EL (cell line): ENCODE results near the gene IRAK2.
A peak's percentile ranks its signal among the peaks of the same experiment; 100 is the strongest.

ENCODE experiments used
- DNase-seq: peaks from one replicate; pipeline ENCODE4 v3.0.0-alpha.2; 2016

IRAK2 gene

DNA sequence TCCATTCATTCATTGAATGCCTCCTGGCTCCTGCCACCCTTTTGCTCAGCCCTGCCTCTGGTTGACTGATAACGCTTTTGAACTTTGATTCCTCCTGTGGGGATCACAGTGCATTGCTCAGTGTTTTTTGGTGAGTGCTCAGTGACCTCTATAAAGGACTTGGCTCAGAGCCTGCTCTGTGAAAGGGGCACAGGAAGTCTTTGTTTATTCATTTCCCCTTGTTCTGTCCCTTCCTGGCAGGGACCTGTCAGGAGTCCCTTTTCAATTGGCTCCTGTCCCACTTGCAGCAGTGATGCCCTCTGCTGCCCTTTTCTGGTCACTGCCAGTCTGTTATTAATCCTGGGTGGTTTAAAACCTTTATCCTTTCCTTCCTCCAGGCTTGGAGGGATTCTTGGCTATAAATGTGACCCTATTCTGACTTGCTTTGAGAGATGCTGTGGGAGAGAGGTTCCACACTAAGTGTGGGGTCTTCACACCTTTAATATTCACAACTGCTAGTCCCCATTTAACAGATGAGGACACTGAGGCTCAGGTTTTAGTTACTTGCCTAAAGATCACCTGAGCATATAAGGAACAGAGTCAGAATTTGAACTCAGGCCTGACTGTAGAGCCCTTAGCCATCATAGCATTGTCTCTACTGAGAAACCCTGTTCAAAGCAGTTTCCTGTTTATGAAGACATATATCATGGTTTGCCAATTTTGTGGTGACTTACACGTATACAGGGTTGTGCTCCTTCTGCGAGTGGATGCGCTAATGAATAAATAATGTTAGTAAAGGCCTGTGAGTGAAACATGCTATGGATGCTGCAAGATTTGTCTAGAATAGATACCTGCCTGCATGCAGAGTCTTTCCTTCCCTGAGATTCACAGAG is 60.3 kb downstream of the IRAK2 start:
- DNase-seq = peak; percentile 78

DNA sequence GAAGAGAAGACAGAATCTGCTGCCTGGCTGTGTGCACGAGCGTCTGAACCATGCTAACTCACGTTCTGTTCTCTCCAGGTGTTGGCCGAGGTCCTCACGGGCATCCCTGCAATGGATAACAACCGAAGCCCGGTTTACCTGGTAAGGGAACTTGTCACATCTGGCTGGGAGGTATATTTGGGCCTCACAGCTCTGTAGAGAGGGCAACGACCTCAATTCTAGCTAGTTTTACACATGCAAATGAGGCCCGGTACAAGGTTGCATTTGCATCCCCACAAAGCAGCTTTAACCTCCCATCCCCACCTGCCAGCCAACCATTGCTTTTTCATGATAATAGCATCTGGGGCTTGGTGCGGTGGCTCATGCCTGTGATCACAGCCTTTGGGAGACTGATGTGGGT is 61.6 kb downstream of the IRAK2 start:
- DNase-seq = no peak

DNA sequence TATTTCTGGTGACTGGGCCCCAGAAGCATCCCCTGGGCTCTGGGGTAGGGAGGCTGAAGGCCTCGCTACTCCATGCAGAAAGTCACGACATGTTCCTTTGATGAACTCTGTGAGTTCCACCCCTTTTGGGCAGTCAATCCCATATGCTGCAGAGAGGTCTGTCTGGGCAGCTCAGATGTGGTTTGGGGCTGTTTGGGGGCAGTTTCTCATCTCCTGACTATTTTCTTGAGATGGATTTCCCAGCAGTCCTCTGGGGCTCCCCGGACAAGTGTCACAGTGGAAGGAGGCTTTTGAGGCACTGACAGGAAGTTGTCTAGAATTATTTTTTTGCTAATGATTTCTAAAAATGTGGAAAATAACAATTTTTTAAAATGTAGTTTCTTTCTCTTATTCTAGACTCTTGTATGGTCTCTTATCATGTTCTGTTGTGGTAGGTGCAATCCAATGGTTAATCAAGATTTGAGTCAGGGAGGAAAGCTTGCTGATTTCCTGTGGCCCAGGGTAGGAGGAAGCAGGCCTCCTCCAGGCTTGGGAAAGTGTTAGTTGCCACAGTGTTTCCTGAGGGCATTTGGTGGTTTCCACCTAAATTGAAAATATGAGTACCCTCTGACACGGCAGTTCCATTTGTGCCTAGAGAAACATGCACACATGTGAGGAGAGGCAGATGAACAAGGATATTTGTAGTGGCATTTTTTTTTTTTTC is 63.7 kb downstream of the IRAK2 start:
- DNase-seq = peak; percentile 65

DNA sequence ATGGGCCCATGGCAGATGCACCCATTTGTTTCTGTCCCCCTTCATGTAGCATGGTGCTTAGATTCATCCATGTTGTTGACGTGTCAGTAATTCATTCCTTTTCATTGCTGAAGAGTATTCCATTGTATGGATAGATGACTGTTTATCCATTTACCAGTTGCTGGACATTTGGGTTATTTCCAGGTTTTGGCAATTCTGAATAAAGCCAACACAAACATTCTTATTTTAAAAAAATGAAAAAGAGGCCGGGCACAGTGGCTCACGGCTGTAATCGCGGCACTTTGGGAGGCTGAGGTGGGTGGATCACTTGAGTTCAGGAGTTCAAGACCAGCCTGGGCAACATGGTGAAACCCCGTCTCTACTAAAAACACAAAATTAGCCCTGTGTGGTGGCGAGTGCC is 64.9 kb downstream of the IRAK2 start:
- no peak for DNase-seq

DNA sequence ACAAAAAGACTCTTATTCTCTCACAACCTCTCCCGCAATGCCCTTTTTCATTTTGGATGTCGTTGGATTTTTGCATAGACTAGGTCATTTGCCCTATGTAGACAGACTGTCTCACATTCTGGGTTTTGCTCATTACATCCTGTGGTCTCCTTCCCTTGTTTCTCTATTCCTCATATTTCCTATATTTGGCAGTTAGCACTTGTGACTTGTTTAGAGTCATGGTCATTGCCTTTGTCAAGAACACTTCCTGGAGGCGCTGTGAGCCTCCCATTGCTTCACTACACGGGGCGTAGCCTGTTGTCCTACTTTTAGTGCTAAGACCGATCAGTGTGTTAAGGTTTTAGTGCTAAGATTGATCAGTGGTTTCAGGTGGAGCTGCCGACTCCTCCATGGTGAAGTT is 67.4 kb downstream of the IRAK2 start:
- DNase-seq = no peak

DNA sequence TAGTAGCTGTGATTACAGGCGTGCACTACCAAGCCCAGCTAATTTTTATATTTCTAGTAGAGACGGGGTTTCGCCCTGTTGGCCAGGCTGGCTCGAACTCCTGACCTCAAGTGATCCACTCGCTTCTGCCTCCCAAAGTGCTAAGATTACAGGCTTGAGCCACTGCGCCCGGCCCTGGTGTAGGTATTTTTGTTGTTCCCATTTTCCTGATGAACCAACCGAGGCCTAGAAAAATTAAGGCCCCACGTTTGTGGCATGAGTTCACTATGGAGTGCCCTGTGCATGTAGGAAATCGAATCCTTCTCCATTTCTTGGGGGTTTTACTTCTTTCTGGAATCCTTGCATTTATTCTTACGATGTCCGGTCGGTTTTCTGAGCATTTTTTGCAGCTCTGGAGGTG is 69.3 kb downstream of the IRAK2 start:
- DNase-seq = no peak

DNA sequence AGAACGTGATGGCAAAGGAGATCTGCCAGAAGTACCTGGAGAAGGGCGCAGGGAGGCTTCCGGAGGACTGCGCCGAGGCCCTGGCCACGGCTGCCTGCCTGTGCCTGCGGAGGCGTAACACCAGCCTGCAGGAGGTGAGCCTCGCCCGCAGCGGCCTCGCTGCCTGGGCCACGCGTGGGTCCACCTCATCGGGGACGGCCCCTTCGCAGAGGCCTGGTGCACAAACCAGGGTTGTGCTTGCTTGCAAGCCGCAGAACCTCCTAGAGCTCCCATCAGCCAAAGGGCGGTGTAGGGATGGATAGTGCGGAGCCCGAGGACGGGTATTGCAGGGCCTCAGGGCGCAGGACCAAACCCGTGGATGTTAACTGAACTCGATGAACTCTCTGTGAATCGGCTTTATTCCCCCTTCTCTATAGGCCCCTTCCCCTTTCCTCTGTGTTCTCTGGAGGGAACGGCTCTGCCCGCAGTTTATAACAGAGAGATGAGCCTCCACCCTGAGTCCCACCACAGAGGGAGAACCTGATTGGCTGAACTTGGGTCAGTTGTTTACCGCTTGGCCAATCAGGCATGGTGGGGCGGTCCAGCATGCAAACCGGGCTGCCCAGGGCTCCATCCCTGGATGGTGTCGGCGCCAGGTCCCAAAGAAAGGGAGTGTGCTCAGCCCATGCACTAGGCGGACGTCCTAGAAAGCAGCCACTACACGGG is 70.0 kb downstream of the IRAK2 start:
- DNase-seq = no peak

DNA sequence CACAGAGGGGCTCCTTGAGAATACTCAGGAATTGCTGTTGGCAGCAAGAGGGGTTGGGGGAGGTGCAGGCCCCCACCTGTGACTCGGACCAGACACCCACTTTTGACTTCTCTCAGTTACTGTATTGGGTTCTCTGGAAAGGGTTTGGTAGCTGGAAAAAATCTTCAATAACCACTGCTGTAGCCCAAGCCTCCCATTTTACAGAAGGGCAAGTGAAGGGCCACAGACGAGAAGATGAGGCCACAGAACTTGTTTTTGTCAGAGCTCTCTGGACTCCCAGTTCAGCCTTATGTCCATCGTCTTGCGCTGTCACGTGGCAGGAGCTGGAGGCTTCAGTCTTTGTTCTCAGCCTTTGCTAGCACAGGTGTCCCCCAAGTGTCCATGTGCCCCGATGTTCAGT is 70.8 kb downstream of the IRAK2 start:
- DNase-seq = no peak

DNA sequence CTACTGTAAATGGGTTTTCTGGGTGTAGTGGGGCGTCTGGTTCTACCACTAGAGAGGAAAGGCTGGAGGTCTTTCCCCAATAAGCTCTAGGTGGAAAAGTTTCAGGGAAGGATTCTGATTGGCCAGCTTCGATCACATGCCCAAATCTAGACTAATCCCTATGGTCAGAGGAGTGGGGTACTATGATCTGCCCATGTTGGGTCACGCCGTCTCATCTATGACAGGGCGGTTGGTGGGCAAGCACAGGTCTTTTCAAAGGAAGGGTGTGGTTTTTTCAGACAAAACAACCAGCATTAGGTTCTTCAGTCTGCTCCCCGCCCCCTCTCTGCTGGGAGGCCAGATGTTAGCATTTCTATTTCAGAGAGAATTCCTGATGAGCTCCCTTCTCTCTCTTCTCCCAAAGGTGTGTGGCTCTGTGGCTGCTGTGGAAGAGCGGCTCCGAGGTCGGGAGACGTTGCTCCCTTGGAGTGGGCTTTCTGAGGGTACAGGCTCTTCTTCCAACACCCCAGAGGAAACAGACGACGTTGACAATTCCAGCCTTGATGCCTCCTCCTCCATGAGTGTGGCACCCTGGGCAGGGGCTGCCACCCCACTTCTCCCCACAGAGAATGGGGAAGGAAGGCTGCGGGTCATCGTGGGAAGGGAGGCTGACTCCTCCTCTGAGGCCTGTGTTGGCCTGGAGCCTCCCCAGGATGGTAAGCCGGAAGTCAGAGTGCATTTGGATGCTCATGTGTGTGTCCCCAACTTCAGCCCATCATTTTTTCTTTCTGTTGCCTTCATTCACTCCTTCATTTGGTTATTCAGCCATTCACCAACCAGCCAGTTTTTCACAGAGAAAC is 73.8 kb downstream of the IRAK2 start:
- no peak for DNase-seq

DNA sequence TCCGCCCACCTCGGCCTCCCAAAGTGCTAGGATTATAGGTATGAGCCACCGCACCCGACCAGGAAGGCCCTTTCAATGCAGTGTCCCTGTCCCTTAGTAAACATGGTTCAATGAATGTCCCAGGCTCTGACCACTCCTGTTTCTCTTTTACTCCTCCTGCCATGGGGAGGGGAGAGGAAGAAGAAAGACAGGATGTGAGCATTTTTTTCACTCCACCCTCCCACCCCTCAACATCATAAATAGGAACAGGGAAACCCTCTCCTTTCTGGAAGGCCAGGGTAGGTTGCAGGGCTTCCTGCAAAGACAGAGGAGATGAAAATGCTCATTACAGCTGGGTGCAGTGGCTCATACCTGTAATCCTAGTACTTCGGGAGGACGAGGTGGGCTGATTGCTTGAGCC is 76.1 kb downstream of the IRAK2 start:
- DNase-seq = no peak

DNA sequence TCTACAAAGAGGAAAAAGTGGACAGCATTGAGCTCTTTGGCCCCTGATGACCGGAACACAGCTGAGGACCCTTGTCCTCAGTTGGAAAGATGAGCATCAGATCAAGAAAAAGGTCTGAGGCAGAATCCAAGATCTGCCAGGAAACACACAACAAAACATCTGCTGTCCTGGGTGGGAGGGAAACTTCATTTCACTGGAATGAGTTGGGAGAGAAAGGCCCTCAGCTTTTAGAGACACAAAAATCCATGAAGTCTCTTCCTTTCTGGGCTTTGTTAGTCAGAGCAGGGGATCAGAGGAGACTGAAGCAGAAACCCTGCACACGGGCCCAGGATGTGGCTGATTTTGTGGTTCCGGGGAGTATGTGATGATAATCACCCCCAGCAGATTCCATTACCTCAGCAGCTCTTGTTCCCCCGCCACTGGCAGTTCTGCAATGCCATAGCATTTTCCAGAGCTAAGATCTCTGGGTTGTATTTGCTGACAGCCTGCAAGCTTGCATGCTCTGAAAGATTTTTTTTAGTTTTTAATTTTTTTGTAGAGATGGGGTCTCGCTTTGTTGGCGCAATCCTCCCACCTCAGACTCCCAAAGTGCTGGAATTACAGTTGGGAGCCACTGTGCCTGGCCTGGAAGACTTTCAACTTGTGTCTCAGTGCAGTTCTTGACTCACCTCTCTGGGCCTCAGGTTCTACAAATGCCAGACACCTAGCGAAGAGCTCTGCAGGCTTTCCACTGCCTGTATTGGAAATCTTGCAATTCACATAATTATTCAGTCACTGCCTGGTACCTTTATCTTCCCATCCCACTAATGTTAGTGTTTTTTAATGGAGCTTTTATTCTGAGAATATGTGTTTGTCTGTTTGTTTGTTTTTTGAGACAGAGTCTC is 77.7 kb downstream of the IRAK2 start:
- peak; percentile 79 for DNase-seq

DNA sequence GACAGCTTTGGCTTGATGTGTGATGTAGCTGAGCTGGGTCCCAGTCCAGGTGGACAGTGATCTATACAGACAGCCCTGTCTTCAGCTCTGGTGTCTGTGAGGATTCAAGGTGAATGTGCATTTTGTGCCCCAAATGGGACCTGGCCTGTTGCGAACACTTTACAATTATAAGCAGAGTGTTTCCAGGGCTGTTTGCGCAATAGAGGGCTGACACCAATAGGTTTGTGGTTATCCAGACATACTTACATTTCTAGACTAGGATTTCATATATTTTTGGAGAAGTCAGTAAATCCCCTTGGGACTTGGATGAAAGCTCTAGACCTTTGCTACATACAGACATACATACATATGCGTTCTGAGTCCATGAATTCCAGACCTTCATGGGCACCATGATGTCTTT is 79.3 kb downstream of the IRAK2 start:
- no peak for DNase-seq

DNA sequence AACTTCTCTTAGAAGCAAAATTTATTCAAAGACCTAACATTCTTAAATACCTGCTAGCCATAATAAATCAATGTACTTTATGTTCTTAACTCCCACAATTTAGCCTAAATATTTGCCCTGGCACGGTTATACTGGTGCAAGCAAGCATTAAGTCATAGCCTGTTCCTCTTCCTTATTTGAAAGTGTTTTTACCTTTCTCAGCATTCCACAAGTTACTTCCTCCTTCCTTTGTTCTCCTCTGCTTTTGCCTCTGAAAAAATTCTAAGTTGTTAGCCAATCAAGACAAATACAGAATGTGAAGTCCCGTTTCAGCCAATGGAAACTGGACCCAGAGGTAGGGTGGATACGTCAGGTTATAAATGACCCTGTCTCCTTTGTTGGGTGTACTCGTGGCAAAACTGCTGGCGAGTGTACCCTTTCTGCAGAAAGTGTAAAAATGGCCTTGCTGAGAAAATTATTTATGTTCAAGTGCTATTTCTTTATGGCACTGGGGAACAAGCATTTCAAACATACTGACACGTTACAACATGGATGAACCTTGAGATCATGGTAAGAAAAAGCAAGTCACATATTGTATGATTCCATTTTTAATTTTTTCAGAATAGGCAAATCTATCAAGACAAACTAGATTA is 80.5 kb downstream of the IRAK2 start:
- DNase-seq = no peak

DNA sequence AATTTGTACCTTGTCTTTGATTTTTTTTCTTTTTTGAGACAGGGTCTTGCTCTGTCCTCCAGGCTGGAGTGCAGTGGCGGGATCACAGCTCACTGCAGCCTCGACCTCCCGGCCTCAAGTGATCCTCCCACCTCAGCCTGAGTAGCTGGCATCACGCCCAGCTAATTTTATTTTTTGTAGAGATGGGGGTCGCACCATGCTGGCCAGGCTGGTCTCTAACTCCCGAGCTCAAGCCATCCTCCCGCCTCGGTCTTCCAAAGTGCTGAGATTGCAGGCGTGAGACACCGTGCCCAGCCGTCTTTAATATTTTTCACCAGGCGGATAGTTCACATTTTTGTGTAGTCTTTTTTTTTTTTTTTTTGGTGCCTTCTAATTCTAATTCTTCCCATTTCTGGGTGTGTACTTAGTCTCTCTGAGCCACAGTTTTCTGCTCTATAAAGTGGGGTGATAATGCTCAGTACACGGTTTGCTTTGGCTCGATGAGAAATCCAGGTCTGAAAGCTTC is 83.0 kb downstream of the IRAK2 start:
- no peak for DNase-seq

DNA sequence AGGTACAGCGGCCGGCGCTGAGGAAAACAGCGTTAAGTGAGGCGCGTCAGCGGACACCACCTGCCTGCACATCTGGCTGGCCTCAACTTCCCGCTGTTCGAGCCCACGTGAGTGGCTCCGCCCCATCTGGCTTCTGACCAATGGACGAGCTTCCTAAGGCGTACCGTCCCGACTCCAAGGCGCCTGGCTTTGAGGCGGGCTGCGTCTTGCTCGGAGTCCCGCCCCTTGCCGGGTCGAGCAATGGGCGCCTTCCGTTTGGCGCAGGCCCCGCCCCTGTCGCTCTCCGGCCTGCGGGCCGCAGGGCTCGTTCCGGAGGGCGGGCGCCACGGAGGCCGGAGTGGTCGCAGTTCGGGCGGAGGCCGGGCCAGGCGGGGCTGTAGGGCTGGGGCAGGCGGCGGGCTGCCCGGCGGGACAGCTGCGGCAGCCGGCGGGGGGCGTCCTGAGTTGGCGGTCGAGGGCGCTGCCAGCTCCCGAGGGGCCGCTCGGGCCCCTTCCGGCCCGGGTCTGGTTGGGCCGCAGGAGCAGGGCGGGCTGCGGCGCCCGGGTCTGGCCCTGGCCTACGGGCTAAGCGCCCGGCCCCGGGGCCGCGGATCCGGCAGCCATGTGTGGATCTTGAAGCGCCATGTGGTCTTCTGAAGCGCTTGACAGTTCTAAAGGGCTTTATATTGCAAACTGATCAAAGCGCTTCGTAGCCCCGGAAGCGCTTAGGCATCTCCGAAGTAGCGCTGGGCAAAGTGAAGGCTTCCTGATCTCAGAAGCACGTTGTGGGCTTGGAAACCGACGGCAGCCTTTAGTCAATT is 83.7 kb downstream of the IRAK2 start, which contains the start of gene TATDN2:
TSS of gene TATDN2 (plus strand) at position 276 of the 800 bp plus-strand sequence. CDS start 742 bp downstream, outside the sequence.
- peak; percentile 96 for DNase-seq

DNA sequence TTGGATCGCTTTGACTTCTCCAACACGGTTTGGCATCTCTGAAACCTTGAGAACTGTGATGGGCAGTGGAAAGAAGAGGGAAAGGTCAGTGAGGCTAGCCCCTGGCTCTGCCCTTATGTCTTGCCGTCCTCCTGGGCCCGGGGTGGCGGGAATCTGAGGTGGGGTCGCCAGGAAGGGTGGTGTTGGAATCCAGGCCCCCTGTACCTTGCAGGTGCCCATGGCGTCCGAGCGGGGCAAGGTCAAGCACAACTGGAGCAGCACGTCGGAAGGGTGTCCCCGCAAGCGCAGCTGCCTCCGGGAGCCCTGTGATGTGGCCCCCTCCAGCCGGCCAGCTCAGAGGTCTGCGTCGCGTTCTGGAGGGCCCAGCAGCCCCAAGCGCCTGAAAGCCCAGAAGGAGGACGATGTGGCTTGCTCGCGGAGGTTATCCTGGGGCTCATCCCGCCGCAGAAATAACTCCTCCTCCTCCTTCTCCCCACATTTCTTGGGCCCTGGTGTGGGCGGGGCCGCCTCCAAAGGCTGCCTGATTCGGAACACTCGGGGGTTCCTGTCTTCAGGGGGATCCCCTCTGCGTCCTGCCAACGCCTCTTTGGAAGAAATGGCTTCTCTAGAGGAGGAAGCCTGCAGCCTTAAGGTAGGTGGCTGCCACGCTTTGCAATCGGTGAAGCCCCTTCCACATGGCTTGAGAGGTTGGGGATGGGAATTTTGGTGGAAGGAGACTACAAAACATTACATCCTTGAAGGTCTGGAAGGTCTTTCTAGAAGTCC is 84.4 kb downstream of the IRAK2 start:
- DNase-seq = peak; percentile 56

DNA sequence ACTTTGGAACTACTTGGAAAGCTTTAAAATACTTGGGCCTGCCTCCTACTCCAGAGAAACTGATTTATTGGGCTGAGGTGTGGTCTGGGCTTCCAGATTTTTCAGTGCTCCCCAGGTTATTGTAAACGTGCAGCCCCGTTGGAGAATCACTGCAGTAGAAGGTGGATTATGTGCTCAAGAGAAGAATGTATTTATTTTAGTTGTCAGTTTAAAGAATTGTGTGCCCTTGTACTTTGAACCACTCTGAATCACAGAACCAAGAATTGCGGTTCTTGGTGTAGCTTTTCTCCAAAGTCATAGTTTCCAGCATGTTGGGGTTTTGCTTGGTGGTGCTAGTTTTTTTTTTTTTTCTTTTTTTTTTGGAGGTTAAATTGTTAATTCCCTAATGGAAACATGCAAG is 85.1 kb downstream of the IRAK2 start:
- DNase-seq = no peak

DNA sequence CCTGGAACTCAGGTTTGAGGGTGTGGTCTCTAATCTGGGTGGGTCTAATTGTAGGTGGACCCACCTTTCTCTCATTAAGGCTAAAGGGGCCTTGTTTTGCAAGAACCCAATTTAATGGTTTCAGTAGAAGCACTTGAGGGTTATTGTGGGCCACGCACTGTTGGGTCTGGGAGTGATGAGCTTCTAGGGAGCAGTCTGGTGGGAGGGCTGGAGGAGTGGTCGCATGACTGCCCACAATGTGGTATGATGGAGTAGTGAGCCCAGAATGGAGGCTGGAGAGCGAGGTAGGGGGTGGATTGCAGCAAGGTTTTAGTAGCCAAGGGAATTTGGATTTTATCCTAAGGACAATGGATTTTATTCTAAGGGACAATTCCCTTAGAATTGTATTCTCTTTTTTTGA is 86.3 kb downstream of the IRAK2 start:
- no peak for DNase-seq

DNA sequence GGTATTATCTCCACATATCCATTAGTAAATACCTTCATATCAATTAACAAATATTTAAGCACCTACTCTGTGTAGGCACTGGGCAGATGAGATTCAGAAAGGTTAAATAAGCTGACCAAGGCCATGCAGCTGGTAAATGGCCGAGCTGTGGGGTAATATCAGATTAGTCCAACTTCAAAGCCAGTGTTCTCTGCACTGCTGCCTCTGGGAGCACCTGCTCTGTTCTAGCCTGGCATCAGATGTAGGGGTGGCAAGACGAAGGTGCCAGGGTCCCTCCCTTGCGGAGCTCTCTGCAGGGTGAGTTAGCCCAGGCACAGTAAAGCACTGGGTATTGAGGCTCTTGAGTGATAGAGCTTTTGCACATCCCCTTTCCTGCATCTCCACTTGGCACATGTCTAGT is 89.0 kb downstream of the IRAK2 start:
- DNase-seq = no peak
